ENCODE data around the gene SLC7A11.

The SLC7A11 gene

GRCh38 chr4:138242076-138242833, at the start of gene SLC7A11:
Gene SLC7A11 (minus strand): TSS chr4:138242349. CDS start chr4:138242069, 280 bp downstream.
- peak; percentile 99 for DNase-seq (ENCODE audit: low read depth)

DNA sequence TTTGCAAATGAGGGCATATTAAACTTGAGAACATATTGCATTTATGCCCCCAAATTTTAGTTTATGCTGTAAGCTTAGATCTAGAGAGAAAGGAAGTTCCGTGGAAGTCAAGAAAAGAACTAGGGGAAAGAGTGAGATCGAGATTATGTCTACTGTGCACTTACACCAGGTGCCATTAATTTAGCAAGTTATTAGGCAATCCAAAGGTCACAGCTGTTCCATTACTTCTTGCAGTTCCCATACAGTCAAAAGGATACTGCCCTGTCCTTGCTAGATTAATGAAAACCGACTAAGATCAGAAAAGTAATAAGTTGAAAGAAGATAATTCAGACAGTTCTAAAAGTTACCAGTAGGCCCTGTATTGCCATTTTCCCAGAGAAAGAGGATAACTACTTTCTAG, 49.3 kb upstream of the SLC7A11 start:
- DNase-seq (ENCODE audit: low read depth) = no peak

DNA sequence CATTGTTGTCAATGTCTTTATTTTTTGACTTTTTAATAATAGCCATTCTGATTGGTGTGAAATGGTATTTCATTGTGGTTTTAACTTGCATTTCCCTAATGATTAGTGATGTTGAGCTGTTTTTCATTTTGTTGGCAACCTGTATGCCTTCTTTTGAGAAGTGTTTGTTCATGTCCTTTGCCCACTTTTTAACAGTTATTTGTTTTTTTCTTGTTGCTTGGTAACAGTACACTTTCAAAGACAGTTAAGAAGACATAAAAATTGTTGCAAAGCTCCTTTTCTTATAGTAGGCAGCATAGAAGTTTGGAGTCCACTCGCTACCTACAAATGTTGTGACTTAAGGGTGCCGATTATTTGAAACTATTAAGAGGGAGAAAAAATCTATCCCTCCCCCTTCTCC, 48.7 kb upstream of the SLC7A11 start:
- DNase-seq (ENCODE audit: low read depth) = no peak

DNA sequence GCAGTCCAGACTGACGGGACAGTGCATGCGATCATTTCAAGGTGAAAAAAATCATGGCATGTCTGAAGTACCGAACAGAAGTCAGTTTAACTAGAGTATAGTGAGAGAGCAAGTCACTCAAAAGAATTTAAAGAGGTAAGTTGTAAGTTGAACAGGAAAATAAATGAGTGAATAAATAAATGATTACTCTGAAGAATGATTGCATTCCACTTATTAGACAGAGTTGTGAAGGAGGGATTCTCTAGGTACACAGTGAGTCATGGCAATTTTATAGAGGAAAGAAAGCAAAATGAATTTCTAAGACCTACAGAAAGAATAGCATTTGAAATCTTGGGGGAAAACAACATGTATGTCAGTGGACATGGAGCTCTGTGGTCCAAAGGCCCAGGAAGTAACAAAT, 37.1 kb upstream of the SLC7A11 start:
- no peak for DNase-seq (ENCODE audit: low read depth)

- no peak for DNase-seq (ENCODE audit: low read depth)
Observed at GRCh38 chr4:138277133-138277532, 35.0 kb upstream of the SLC7A11 start.

GRCh38 chr4:138275963-138276621, 33.9 kb upstream of the SLC7A11 start:
- DNase-seq (ENCODE audit: low read depth) = peak; percentile 85

DNA sequence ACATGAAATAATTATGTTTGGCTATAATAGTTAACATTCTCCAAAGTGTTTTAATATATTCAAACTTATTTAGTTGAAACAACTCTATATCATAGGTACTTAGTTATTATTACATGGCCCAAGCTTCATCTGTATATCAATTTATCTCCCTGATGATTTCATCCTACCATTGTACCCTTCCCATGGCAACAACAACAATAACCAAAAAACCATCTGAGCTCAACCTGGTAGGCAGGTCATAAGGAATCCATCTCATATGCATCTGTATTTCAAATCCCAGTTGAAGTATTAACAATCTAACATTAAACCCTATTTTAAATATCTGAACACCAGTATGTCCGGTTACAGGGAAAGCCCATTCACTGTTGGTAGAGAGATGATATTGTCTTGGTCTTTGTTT, 33.1 kb upstream of the SLC7A11 start:
- DNase-seq (ENCODE audit: low read depth) = no peak

GRCh38 chr4:138269175-138269574, 27.0 kb upstream of the SLC7A11 start:
- DNase-seq (ENCODE audit: low read depth) = no peak

DNA sequence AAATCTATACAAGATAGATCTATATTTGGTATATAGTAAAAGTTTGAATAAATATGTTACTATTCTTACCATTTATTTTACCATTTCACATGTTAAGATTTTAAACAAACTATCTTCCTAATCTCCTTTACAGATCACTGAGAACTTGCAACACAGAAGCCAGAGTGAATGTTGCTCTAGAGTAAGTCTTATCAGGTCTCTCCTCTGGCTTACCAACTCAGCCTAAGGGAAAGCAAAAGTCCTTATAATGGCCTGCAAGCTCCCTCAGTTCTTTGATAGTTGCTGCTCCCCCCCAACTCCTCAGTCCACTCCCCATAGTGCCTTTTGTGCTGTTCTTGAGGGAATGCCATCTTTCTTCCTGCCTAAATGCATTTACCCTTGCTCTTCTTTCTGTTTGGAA, 25.7 kb upstream of the SLC7A11 start:
- DNase-seq (ENCODE audit: low read depth) = peak; percentile 64

DNA sequence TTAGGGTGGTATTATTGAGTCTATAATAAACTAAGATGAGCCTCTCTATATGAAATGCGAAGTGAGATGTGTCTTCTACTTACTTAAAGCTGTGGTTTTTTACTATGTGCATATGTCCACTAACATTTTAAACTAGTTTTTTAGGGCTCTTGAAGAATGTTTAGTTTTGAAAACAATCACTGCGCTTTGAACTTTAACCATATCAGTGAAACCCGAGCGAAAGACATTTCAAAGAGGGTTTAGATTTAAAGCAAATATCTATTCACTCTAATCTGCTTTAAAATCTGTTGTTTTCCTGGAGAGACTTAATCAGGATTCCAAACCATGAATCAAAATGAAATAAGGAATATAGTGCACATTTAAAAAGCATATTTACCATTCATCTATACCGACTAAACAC, 24.8 kb upstream of the SLC7A11 start:
- DNase-seq (ENCODE audit: low read depth) = no peak

GRCh38 chr4:138263247-138263816, 21.2 kb upstream of the SLC7A11 start:
- peak; percentile 93 for DNase-seq (ENCODE audit: low read depth)

- DNase-seq (ENCODE audit: low read depth) = no peak
Observed at GRCh38 chr4:138262469-138262868, 20.3 kb upstream of the SLC7A11 start.

DNA sequence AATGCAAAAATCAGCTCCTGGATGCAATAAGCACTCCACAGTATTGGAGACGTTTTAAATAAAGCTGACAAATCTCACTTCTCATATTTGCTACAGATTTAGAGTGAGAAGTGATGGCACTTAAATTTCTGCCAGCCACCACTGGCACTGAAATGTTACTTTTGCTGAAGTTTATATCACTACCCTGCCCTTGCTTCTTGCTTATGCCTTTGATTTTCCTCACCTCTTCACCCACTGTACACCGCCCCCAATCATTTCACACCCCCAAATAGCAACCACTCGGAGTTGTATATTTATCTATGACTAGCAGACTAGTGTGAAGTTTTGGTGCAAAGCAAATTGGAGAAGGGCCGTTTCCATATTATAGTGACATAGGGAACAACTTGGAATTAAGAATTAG, 19.9 kb upstream of the SLC7A11 start:
- no peak for DNase-seq (ENCODE audit: low read depth)

DNA sequence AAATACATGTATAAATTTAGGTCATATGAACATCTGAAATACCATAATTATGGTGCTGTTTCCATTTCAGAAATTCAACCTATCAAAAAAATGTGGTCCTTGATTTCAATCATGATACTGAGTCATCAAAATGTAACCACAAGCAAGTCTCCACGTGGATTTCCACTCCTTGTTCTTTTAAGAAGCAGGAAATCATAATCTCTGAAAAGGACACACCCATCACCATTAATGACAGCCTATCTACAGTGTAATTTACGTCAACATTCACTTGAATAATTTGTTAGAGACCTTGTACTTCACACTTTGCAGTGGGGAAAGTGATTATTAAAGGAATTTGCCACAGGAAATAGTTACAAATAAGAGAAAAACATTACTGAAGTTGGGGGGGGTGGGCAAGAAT, 17.7 kb upstream of the SLC7A11 start:
- DNase-seq (ENCODE audit: low read depth) = peak; percentile 84

GRCh38 chr4:138259271-138259670, 17.1 kb upstream of the SLC7A11 start:
- no peak for DNase-seq (ENCODE audit: low read depth)

GRCh38 chr4:138256608-138257007, 14.5 kb upstream of the SLC7A11 start:
- no peak for DNase-seq (ENCODE audit: low read depth)

DNA sequence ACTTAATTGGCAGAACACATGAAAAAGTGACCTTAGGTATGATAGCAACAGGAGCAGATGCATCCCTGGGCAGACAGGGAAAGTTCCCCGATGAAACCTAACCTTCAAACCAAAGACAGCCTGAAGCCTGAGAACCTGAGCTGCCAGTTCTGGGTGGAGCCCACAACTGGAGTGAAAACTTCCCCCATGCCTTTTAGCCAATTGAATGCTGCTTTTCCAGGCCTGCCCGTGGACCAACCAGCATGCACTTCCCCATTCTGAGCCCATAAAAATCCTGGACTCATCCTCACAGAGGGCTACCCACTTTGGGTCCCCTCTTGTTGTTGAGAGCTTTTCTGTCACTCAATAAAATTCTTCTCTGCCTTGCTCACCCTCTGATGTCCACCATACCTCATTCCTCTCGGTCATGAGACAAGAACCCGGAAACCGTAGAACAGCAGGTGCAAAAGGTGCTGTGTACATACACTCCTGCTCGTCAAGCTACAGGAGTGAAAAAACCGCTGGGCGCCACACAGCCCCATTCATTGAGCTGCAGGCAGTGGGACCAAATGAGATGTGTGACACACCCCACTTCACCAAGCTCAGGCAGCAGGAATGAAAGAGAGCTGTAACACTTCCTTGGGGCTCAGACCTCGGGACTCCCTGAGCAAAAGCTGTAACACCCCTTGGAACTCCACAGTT, 13.9 kb upstream of the SLC7A11 start:
- no peak for DNase-seq (ENCODE audit: low read depth)

- no peak for DNase-seq (ENCODE audit: low read depth)
Observed at GRCh38 chr4:138252551-138252950, 10.4 kb upstream of the SLC7A11 start.

GRCh38 chr4:138251938-138252337, 9.8 kb upstream of the SLC7A11 start:
- no peak for DNase-seq (ENCODE audit: low read depth)

- DNase-seq (ENCODE audit: low read depth) = no peak
Observed at GRCh38 chr4:138249132-138249531, 7.0 kb upstream of the SLC7A11 start.

- DNase-seq (ENCODE audit: low read depth) = no peak
Observed at GRCh38 chr4:138248058-138248457, 5.9 kb upstream of the SLC7A11 start.

DNA sequence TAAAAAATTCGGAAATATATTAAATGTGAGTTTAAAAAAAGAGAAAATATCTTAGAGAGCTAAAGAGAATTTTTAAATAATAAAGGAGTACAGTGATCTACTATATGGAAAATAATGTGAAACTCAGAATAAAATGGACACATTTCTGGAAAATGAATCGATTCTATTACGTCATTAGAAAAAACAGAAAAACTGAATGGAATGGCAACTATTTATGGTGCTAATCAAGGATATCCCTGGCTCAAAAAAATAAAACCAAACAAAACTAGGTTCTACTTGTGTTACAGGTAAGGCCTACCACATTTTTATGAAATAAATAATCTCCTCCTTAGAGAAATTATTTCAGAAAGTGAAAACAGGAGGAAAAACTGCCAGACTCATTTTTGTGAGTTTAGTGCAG, 5.5 kb upstream of the SLC7A11 start:
- DNase-seq (ENCODE audit: low read depth) = no peak

DNA sequence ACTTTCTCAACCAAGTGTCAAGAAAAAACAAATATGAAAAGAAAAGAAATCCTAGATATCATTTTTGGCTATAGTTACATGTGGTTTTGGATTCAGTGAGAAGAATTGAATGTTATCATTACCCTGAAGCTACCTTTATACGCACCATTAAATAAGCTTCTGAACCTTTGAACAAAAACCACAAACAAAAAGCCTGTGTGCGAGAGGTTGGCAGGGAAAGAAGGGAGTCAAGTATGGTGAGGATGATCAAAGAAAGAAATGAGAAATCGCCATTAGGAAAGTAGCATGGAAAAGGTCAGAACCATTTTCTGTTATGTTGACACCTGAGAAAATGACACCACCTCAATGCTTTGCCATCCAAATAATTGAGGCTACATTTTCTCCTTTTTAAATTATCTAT, 1.2 kb upstream of the SLC7A11 start:
- no peak for DNase-seq (ENCODE audit: low read depth)

Data from amniotic epithelial cell (primary cell).